Upper lobe of right lung (tissue), 1 donor: Measurements from ENCODE around the gene ZC3H7A. TPM values are rescaled to one million over a fixed set of nuclear protein-coding genes. Genes with fewer than 3 reads are reported as not detected.

Source experiments
- ATAC-seq: fragments of 200-7000 bp; cut with Tn5 transposase; one replicate; pipeline ENCODE4 v1.9.1; 2020; ENCODE audit warnings: mild to moderate bottlenecking, moderate library complexity
- DNase-seq: peaks from one replicate; pipeline ENCODE4 v3.0.0-alpha.2; 2020
- H3K27ac ChIP-seq: fragments of 200-600 bp; one replicate; pipeline ENCODE4 v1.8.0; 2022
- H3K27me3 ChIP-seq: fragments of 200-600 bp; one replicate; pipeline ENCODE4 v1.8.0; 2022; ENCODE audit warnings: mild to moderate bottlenecking
- H3K36me3 ChIP-seq: fragments of 200-600 bp; one replicate; pipeline ENCODE4 v1.8.0; 2022
- H3K4me1 ChIP-seq: fragments of 200-600 bp; one replicate; pipeline ENCODE4 v1.8.0; 2022
- H3K4me3 ChIP-seq: fragments of 200-600 bp; one replicate; pipeline ENCODE4 v1.8.0; 2022; ENCODE audit warnings: mild to moderate bottlenecking
- H3K9me3 ChIP-seq: fragments of 200-600 bp; one replicate; pipeline ENCODE4 v1.8.0; 2022
- intact Hi-C: fragments of 100-400 bp; cut with DNase I; formaldehyde crosslinking; loops from one replicate; pipeline ENCODE4 v1.11.0; 2022
- total RNA-seq: library from RNA; stranded (reverse); fragmentation: NEBNext Ultra II Directional; extraction: Animal tissue kit (Norgen Biotek cat#: 25700); gene quantifications from one replicate; pipeline ENCODE4 v1.2.1, GENCODE V29; 2021
- TF ChIP-seq, protein P1 (sequence below): fragments of 200-600 bp; IDR thresholded peaks from one replicate; pipeline ENCODE4 v1.8.0; 2022; ENCODE audit warnings: antibody characterized with exemption
- donor health status: DM: no; HTN: yes; CAD: no; lungs with severe emphysema.

Gene ZC3H7A
- total RNA-seq, 1 donor from 2014 or later, result 71.2 TPM

GRCh38 chr16:11735787-11736186 lies 61.3 kb downstream of the ZC3H7A start:
- TF ChIP-seq, protein P1, sequence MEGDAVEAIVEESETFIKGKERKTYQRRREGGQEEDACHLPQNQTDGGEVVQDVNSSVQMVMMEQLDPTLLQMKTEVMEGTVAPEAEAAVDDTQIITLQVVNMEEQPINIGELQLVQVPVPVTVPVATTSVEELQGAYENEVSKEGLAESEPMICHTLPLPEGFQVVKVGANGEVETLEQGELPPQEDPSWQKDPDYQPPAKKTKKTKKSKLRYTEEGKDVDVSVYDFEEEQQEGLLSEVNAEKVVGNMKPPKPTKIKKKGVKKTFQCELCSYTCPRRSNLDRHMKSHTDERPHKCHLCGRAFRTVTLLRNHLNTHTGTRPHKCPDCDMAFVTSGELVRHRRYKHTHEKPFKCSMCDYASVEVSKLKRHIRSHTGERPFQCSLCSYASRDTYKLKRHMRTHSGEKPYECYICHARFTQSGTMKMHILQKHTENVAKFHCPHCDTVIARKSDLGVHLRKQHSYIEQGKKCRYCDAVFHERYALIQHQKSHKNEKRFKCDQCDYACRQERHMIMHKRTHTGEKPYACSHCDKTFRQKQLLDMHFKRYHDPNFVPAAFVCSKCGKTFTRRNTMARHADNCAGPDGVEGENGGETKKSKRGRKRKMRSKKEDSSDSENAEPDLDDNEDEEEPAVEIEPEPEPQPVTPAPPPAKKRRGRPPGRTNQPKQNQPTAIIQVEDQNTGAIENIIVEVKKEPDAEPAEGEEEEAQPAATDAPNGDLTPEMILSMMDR, result no peak
- ATAC-seq (no peak), DNase-seq (no peak)
- Histone ChIP-seq H3K36me3 (peaks cover 72% of the 10 kb centered on the region), H3K4me1 (peaks cover 57% of the 10 kb centered on the region), H3K4me3 (no peak overlapping the region), H3K27ac (no peak overlapping the region), H3K9me3 (no peaks in the 10 kb centered on the region), H3K27me3 (no peaks in the 10 kb centered on the region)
- intact Hi-C loops, result no loop called here

DNA sequence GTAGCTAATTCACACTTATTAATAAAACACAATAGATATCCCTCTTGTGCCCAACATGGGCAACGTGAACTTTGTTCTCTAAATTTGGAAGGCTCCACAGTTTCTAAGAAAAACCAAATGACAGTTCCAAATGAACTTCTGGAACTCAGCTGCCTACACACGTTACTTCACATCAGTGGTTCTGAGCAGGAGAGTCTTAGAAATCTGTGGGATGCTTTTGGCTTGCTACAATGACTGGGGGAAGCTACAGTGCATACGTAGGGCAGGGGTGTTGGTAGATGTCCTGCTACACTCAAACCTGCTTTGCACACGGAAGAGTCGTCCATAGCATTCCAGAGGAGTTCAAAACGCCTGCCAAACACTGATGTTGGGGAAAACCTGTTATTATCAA lies 62.4 kb downstream of the ZC3H7A start:
- peak; percentile 82 for ATAC-seq
- peaks cover 83% of the 10 kb centered on the region for H3K36me3 ChIP-seq
- H3K9me3 ChIP-seq, result no peaks in the 10 kb centered on the region
- H3K27me3 ChIP-seq, result no peaks in the 10 kb centered on the region
- DNase-seq, result no peak
- H3K4me3 ChIP-seq, result no peak overlapping the region
- TF ChIP-seq, protein P1, result no peak
- peaks cover 51% of the 10 kb centered on the region for H3K4me1 ChIP-seq
- peak overlapping the region; percentile 51 for H3K27ac ChIP-seq
- intact Hi-C loops, result no loop called here

DNA sequence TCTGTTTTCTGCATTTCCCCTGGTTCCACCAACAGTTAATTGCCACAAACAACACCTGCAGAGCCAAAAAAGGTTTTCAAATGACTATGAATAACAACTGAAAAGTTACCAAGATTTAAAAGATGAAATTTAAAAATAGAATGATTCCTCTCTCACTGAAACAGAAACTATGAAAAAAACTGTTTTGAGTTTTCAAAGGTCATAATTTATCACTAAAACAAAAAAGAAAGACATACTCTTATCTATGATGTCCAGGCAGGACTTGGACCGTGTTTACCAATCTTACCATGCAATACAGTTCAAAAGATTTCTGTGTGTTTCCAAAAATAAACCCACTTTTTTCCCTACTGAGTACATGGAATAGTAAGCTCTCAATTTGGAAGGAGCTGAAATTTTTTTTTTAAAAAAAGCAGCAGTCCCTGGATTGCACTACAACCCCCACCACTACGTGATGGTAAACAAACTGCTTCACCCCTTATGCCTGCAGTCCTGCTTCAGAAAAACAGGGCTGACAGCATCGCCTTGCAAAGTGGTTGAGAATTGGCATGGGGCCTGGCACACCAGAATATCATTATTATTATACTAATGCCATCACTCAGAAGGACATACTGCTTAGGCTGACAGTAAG lies 62.9 kb downstream of the ZC3H7A start:
- no peaks in the 10 kb centered on the region for H3K9me3 ChIP-seq
- H3K4me3 ChIP-seq, result no peak overlapping the region
- ATAC-seq (peak; percentile 46), DNase-seq (no peak)
- peaks cover 87% of the 10 kb centered on the region for H3K36me3 ChIP-seq
- no peaks in the 10 kb centered on the region for H3K27me3 ChIP-seq
- TF ChIP-seq, protein P1, result no peak
- H3K27ac ChIP-seq, result peak overlapping the region; percentile 51
- intact Hi-C loops, result no loop called here
- peaks cover 51% of the 10 kb centered on the region for H3K4me1 ChIP-seq

- intact Hi-C loops, result no loop called here
These were observed 65.8 kb downstream of the ZC3H7A start for GRCh38 chr16:11731222-11731621.

DNA sequence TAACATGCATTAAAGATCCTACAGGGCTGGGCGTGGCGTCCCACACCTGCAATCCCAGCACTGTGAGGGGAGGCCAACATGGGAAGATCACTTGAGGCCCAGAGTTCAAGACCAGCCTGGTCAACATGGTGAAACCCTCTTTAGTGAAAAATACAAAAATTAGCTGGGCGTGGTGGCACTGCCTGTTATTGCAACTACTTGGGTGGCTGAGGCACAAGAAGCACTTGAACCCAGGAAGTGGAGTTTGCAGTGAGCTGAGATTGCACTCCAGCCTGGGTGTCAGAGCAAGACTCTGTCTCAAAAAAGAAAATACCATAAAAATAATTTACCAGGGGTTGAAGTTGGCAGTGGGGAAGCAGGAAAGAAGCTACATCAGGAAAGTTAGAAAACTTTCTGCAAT lies 67.3 kb downstream of the ZC3H7A start:
- no peaks in the 10 kb centered on the region for H3K27me3 ChIP-seq
- H3K36me3 ChIP-seq, result peaks cover 85% of the 10 kb centered on the region
- H3K4me1 ChIP-seq, result peaks cover 44% of the 10 kb centered on the region
- TF ChIP-seq, protein P1, result no peak
- intact Hi-C loops, result no loop called here
- ATAC-seq (peak; percentile 8), DNase-seq (no peak)
- no peak overlapping the region for H3K4me3 ChIP-seq
- H3K9me3 ChIP-seq, result no peaks in the 10 kb centered on the region
- H3K27ac ChIP-seq, result no peak overlapping the region

More at GRCh38 chr16:11731222-11731621, 65.8 kb downstream of the ZC3H7A start:
- DNase-seq (no peak), ATAC-seq (no peak)
- no peaks in the 10 kb centered on the region for H3K27me3 ChIP-seq
- H3K9me3 ChIP-seq, result no peaks in the 10 kb centered on the region
- no peak overlapping the region for H3K4me3 ChIP-seq
- TF ChIP-seq, protein P1, result no peak
- no peak overlapping the region for H3K27ac ChIP-seq
- peaks cover 50% of the 10 kb centered on the region for H3K4me1 ChIP-seq
- H3K36me3 ChIP-seq, result peaks cover 85% of the 10 kb centered on the region
